Hematopoietic multipotent progenitor cell (in vitro differentiated cells): ENCODE results near the gene HEATR1. TPM values are rescaled to one million over a fixed set of nuclear protein-coding genes. Genes with fewer than 3 reads are reported as not detected.
A peak's percentile ranks its signal among the peaks of the same experiment; 100 is the strongest.
"Not testable (repeated sequence)": the region's sequence is repeated elsewhere in the genome, so short reads cannot be mapped to it uniquely, and the experiment has no call there.

ENCODE experiments used
- DNase-seq, 3 donors: peaks; one replicate each; pipeline ENCODE4 v3.0.0-alpha.2; 2011 to 2015; ENCODE audit warnings: low read depth in 2 of 3, low spot score in 2 of 3
- total RNA-seq: library from RNA; depleted of rRNA; stranded (reverse); fragments of >200 nt; gene quantifications from one replicate; pipeline ENCODE4 v1.2.3, GENCODE V29; 2012

The HEATR1 gene
- total RNA-seq, 1 donor = 18.0 TPM

DNA sequence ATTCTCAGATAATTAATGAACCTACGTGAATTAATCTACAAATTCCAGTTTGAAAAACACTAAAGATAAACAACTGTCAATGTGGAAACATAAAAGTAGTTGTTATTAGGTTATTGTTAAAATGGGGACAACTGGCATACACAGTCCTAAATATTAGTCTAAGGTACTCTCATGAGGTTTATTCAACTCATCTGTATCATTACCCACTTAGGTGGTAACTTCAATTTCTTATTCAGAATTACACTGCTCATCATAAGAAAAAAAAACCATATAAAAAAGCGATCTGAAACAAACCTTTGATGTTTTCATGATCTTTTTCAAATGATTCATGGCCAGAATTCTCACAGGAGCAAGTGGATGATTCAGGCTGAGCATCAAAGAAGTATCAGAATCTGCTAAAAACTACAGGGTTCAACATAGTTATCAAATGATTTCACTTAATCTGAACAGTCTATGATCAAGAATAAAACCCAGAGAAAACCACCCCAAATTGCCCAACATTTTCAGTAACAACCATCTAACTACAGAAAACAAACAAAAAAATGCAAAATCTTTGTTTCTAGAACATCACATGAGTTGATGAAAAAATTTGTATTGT is 13.7 kb downstream of the HEATR1 start:
- DNase-seq = no peak

GRCh38 chr1:236589531-236589930 is 14.8 kb downstream of the HEATR1 start:
- DNase-seq = no peak

DNA sequence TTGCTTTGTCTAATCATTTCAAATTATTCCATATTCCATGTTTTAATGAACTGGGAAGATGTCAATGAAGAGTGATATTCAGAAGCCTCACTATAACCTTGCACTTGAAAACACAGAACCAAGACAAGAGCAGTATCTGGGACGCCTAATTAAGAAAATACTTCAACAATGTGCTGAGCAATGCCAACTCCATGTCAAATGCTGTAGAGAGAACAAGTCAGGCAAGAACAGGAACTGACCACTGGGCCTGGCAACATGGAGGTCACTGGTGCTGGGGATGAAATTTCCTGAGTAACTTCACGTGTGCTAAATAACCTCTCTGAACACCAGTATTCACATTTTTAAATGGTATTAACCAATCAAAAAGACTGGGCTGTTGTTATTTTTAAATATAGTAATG is 22.8 kb downstream of the HEATR1 start:
- DNase-seq = no peak

- not testable (repeated sequence) for DNase-seq
Measured at GRCh38 chr1:236580404-236580803, 23.9 kb downstream of the HEATR1 start.

GRCh38 chr1:236578661-236579060 is 25.7 kb downstream of the HEATR1 start:
- DNase-seq = no peak

- not testable (repeated sequence) for DNase-seq
Measured at GRCh38 chr1:236577041-236577440, 27.3 kb downstream of the HEATR1 start.

- DNase-seq = no peak
Measured at GRCh38 chr1:236576004-236576403, 28.3 kb downstream of the HEATR1 start.

GRCh38 chr1:236575523-236575922 is 28.8 kb downstream of the HEATR1 start:
- no peak for DNase-seq

- DNase-seq = no peak
Measured at GRCh38 chr1:236568285-236568894, 35.9 kb downstream of the HEATR1 start.

DNA sequence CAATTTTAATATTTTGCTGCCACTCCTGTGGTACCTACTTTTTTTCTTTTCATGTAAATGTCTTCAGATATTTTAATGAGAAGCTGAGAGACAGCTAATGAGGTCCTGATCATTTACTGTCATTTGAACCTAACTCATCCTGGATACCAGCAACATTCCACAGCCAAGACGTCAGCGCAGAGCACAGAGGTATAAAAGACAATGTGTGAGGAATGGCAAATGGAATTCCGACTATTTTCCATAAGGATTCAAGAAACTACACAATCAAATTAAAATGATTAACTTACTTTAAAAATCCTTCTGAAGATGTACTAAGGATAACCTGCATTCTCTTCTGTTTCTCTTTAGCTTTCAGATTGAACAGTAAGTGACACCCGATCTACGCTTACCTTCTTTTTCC is 38.8 kb downstream of the HEATR1 start:
- DNase-seq = no peak

DNA sequence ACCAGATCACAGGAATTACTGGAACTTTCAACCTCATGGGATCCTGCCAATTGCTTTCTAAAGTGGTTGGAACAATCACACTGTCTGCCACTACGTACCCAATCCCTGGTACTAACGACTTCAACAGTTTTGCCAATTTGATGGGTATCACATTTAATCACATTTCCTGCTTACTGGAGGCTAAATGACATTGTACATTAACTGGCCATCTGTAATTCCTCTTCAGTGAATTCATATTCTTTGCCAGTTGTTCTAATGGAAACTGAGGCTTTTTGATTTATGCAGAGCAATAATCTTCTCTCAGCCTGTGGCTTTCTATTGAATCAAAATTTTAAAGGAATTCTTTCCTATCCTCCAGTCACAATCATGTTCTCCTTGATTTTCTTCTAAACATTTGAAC is 42.3 kb downstream of the HEATR1 start:
- no peak for DNase-seq

- DNase-seq = no peak
Measured at GRCh38 chr1:236560213-236560771, 44.0 kb downstream of the HEATR1 start.

- no peak for DNase-seq
Measured at GRCh38 chr1:236558846-236559245, 45.5 kb downstream of the HEATR1 start.

DNA sequence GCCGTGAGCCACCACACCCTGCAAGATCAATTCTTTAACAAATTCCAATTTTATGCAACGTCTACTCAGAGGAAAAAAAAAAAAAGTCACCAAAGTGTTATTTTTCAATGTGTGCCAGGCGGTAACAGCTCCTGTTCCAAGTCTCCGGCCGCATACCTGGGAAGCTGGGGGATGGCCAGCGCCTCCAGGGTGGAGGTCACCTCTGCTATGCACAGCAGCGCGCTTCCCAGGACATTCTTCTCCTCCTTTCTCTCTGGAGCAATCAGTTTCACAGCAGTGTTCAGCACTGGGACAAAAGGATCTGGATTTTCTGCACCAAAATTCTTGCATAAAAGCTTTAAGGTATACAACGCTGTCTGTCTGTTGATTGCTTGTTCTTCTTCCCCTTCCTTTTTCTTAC is 46.2 kb downstream of the HEATR1 start:
- no peak for DNase-seq

DNA sequence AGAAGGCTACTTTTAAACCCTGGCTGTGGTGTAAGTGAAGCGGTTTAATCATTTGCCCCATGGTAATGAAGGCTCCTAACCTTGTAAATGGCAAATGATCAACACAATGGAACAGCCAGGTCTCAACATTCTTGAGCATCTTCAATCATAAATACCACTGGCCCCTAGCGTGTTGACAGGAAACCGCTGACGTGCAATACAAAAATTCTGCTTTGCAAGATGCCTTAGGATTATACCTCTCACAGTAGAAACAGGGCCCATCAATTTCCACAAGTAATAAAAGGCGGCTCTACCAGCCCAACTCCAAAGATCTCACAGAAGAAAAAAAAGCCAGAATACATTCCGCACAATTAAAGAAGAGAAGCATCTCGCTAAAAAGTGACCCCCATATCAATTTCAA is 47.7 kb downstream of the HEATR1 start:
- DNase-seq = no peak

DNA sequence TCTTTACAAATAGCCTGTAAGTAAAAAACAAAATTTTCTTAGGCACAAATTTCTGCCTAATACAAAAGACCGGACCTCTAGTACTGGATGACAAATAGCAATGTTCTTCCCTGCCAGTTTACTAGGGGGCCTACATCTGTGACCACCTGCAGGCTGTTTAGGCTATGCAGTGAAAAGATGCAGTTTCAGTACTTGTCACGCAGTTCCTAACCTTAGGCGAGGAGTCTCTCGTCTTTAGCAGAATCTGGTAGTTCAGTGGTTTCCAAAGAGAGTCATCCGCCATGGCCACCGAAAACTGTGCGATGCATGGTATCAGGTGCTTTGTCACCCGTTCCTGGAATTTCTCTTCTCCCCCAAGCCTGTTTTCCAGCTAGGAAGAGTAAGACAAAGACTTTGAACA is 50.9 kb downstream of the HEATR1 start:
- no peak for DNase-seq

DNA sequence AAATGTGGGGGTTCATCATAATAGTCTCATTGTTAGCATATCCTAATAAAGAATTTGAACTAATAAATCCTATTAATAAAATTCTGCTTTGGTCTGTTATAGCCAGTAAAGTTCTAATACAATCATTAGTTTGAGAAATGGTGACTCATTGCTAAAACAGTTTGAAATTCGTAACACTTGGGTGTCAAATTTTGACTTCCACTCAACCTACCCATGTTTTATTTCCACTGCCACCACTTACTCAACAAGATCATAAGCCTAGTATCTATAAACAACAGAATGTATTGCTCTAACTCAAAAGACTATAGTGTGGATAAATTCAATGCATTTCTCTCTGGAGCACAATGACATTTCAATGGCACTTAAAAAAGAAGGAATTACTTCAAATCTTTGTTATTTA is 51.4 kb downstream of the HEATR1 start:
- no peak for DNase-seq

- DNase-seq = no peak
Measured at GRCh38 chr1:236552096-236552495, 52.2 kb downstream of the HEATR1 start.

DNA sequence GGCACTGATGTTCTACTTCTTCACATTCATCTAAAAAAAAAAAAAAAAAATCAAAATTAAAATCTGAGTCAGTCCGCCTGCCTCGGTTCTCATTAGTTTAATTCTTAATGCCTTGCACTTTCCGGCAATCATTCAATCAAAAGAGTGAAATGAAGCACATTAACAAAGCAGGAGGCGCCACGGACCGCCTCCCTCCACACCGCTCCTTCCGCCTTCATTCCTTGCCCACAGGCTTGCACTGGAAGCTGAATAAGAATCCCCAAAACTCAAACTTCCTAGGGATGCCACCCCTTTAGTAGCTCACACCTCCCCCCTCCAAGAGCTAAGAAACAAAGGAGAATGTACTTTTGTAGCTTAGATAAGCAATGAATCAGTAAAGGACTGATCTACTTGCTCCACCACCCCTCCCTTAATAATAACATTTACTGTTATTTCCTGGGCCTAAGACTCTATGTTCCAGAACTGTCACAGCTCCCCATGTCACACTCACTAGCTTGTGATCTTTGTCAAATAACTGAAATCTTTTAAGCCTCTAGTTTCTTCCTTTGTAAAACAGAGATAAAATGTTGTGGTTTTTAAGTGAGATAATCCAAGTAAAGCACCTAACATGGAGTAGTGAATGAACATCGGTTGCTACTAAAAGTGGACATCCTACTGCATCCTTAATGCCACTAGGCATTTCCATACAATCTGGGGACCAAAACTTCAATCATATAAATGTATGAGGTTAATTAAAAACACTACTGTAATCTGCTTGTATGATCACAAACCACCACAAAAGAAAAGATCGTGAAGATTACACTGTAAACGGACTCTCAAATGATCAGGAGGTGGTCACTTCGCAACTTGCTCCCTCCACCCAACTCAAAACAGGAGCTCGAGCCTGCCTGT is 53.1 kb downstream of the HEATR1 start:
- DNase-seq = no peak

- no peak for DNase-seq
Measured at GRCh38 chr1:236548452-236548851, 55.9 kb downstream of the HEATR1 start.

- peak in 1 of 3 donors; percentile 6 for DNase-seq
Measured at GRCh38 chr1:236545621-236546169, 58.6 kb downstream of the HEATR1 start.
